ENCODE measurements around the gene TEAD2.

DNA sequence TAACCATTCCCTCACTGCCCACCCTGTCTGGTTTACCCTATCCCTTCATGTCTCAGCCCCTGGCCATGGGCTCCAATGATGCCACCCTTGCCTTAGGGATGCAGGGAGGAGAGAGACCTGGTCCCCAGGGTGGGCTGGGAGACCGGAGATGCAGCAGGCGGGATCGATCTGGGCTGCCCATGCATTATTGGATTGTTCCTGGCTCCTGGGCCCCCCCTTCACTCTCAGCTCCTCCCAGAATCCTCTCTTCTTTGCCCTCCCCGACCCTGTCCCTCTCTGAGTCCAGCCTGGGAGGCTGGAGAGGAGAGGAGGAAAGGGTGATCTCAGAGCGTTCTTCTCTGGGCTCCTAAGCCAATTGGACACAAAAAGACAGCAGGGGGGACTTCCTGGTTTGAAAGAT lies 31.7 kb upstream of the TEAD2 start:
- TF ChIP-seq, protein P1, sequence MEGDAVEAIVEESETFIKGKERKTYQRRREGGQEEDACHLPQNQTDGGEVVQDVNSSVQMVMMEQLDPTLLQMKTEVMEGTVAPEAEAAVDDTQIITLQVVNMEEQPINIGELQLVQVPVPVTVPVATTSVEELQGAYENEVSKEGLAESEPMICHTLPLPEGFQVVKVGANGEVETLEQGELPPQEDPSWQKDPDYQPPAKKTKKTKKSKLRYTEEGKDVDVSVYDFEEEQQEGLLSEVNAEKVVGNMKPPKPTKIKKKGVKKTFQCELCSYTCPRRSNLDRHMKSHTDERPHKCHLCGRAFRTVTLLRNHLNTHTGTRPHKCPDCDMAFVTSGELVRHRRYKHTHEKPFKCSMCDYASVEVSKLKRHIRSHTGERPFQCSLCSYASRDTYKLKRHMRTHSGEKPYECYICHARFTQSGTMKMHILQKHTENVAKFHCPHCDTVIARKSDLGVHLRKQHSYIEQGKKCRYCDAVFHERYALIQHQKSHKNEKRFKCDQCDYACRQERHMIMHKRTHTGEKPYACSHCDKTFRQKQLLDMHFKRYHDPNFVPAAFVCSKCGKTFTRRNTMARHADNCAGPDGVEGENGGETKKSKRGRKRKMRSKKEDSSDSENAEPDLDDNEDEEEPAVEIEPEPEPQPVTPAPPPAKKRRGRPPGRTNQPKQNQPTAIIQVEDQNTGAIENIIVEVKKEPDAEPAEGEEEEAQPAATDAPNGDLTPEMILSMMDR (IDR thresholded peaks at IDR 0.05; ENCODE audit: poor library complexity, severe bottlenecking): no peak
- TF ChIP-seq MXI1 (conservative IDR thresholded peaks at IDR 0.05; ENCODE audit: poor library complexity, severe bottlenecking) (no peak), RAD21 (conservative IDR thresholded peaks at IDR 0.05) (no peak), SMC3 (conservative IDR thresholded peaks at IDR 0.05; ENCODE audit: poor library complexity) (no peak), EP300 (conservative IDR thresholded peaks at IDR 0.05; ENCODE audit: poor library complexity, severe bottlenecking) (no peak)

Measured in neural cell (in vitro differentiated cells).